Hindlimb muscle (tissue), 1 donor: ENCODE data around the gene WDR4. TPM values are rescaled to one million over a fixed set of nuclear protein-coding genes. Genes with fewer than 3 reads are reported as not detected.
A peak's percentile ranks its signal among the peaks of the same experiment; 100 is the strongest.
"Not testable (repeated sequence)": the region's sequence is repeated elsewhere in the genome, so short reads cannot be mapped to it uniquely, and the experiment has no call there.

Experiments used
- DNase-seq: peaks from one replicate; pipeline ENCODE4 v3.0.0-alpha.2; 2013
- polyA plus RNA-seq: library from polyadenylated mRNA; unstranded; fragments of 120-200 nt; gene quantifications from one replicate; pipeline ENCODE4 v1.2.1, GENCODE V29; 2013; ENCODE audit not compliant: insufficient read length

WDR4 gene
- polyA plus RNA-seq, 1 donor = 10.0 TPM

- not testable (repeated sequence) for DNase-seq
These were observed 41.1 kb downstream of the WDR4 start for GRCh38 chr21:42838212-42838690.

GRCh38 chr21:42837421-42838211 is 41.7 kb downstream of the WDR4 start:
- DNase-seq = no peak

- DNase-seq = no peak
These were observed 42.5 kb downstream of the WDR4 start for GRCh38 chr21:42836767-42837301.

GRCh38 chr21:42836402-42836666 is 43.0 kb downstream of the WDR4 start:
- no peak for DNase-seq

- DNase-seq = no peak
These were observed 43.5 kb downstream of the WDR4 start for GRCh38 chr21:42835611-42836401.

- DNase-seq = no peak
These were observed 44.1 kb downstream of the WDR4 start for GRCh38 chr21:42835211-42835610.

- DNase-seq = no peak
These were observed 44.6 kb downstream of the WDR4 start for GRCh38 chr21:42834726-42835191.

- DNase-seq = no peak
These were observed 45.2 kb downstream of the WDR4 start for GRCh38 chr21:42833859-42834725.

- DNase-seq = no peak
These were observed 45.9 kb downstream of the WDR4 start for GRCh38 chr21:42833439-42833815.

GRCh38 chr21:42832321-42832630 is 47.1 kb downstream of the WDR4 start:
- DNase-seq = not testable (repeated sequence)

- no peak for DNase-seq
These were observed 48.6 kb downstream of the WDR4 start for GRCh38 chr21:42830456-42831455.

- no peak for DNase-seq
These were observed 49.4 kb downstream of the WDR4 start for GRCh38 chr21:42829954-42830353.

- no peak for DNase-seq
These were observed 49.9 kb downstream of the WDR4 start for GRCh38 chr21:42829417-42829816.

- DNase-seq = no peak
These were observed 51.8 kb downstream of the WDR4 start for GRCh38 chr21:42827588-42827987.

GRCh38 chr21:42820616-42821465 is 58.5 kb downstream of the WDR4 start:
- DNase-seq = no peak

GRCh38 chr21:42819861-42820615 is 59.3 kb downstream of the WDR4 start:
- no peak for DNase-seq

- DNase-seq = peak; percentile 43
These were observed 61.0 kb downstream of the WDR4 start for GRCh38 chr21:42818328-42818749.

GRCh38 chr21:42815217-42815616 is 64.1 kb downstream of the WDR4 start:
- no peak for DNase-seq

- DNase-seq = not testable (repeated sequence)
These were observed 66.7 kb downstream of the WDR4 start for GRCh38 chr21:42812528-42813241.
